ENCODE data around the gene TBC1D5. TPM values are rescaled to one million over a fixed set of nuclear protein-coding genes. Genes with fewer than 3 reads are reported as not detected.
"Not testable (repeated sequence)": the region's sequence is repeated elsewhere in the genome, so short reads cannot be mapped to it uniquely, and the experiment has no call there.

Gene TBC1D5
- total RNA-seq, 1 experiment from 2014 or later = 59.1 TPM

DNA sequence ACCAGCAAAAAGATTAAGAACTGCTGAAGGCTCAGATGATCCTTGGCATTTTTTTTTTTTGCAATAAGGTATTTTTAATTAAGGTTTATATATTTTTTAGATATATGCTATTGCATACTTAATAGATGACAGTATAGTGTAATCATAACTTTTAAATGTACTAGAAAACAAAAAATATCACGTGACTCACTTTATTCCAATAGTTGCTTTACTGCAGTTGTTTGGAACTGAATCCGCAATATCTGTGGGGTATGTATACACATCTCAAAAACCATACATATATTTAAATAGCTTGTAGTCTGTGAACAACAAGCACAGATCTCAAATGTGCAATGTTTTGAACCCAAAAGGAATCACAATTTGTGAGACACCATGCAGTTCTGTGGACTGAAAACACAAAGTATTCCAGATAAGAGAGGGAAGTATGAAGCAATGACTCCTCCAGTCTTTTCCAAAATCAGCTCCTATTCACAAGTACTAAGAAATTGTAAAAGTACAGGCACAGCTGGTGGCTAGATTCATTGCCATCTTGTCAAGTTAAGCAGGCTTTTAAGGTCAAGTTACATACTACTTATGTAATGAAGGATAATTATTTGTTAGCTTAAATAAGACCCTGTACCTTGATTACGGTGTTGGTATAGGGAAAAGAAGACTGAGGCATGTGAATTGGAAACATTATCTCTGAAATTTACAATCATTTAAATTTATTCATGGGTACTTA lies 331.1 kb downstream of the TBC1D5 start:
- no peak for DNase-seq (ENCODE audit: low read depth)

GRCh38 chr3:17407576-17407975 lies 334.9 kb downstream of the TBC1D5 start:
- no peak for DNase-seq (ENCODE audit: low read depth)

GRCh38 chr3:17404548-17404947 lies 337.9 kb downstream of the TBC1D5 start:
- no peak for DNase-seq (ENCODE audit: low read depth)

GRCh38 chr3:17402442-17402841 lies 340.0 kb downstream of the TBC1D5 start:
- no peak for DNase-seq (ENCODE audit: low read depth)

- no peak for DNase-seq (ENCODE audit: low read depth)
These were observed 340.5 kb downstream of the TBC1D5 start for GRCh38 chr3:17401912-17402311.

DNA sequence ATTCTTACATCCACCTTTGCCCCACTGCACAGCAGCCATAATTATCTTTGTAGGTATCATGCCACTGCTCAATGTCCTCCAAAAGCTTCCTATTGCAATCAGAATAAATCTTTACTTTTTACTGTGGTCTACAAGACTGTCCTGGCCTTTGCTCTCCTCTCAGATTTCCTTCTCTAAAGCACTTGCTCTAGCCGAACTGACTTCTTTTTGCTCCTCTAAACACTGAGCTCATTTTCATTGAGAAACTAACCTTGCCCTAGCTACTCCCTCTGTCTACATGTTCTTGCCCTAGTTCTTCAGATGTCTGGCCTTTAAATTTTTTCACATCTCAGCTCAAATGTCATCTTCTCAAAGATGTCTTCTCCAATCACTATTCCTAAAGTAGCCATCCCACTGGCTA lies 342.8 kb downstream of the TBC1D5 start:
- no peak for DNase-seq (ENCODE audit: low read depth)

GRCh38 chr3:17398959-17399551 lies 343.4 kb downstream of the TBC1D5 start:
- DNase-seq (ENCODE audit: low read depth) = no peak

DNA sequence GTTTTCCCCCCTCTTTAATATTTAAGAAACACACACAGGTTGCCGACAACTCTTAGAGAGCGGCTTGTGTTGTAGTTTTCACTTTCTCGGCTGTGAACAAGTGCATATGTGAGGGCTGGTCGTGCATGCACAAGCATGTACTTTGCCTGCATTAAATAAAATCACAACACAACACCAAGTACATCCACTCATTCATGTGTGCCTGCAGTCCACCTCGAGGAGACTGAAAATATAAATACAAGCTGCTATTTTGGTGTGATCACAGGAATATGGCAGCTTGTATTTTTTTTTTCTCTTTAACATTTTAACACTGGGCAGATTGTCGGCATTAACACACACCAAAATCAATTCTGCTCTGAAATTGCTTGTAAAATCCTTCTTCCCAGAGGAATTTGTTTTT lies 346.4 kb downstream of the TBC1D5 start:
- DNase-seq (ENCODE audit: low read depth) = no peak

- DNase-seq (ENCODE audit: low read depth) = no peak
These were observed 347.8 kb downstream of the TBC1D5 start for GRCh38 chr3:17394541-17395155.

GRCh38 chr3:17392516-17392915 lies 349.9 kb downstream of the TBC1D5 start:
- DNase-seq (ENCODE audit: low read depth) = not testable (repeated sequence)

DNA sequence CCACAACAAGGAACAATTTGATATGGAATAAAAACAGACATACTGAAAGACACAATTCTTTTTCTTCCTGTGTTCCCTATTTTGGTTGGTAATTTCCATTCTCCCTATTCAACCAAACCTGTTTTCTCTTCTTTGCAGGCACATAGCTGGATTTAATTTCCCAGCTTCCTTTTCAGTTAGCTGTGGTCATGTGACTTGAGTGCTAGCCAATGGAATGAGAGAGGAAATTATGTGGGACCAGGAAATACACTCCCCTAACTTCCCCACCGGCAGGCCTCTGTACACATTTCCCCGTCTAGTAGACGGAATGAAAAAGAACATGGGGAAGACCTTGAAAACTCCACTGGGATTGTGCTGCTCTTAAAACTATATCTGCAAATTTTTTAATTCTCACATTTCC lies 351.6 kb downstream of the TBC1D5 start:
- DNase-seq (ENCODE audit: low read depth) = no peak

GRCh38 chr3:17387108-17387507 lies 355.3 kb downstream of the TBC1D5 start:
- DNase-seq (ENCODE audit: low read depth) = no peak

DNA sequence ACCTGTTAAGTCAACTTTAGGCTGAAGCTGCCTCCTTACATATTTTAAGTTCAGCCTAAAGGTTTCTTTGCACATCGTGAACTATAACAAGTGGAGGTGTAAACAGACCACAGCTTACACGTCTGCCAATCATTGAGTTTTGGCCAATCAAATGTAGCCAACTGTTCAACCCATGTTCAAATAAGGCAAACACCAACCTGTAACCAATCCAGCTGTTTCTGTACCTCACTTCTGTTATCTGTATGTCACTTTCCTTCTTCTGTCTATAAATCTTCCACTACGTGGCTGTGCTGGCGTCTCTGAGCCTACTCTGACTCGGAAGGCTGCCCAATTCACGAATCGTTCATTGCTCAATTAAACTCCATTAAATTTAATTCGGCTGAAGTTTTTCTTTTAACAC lies 356.0 kb downstream of the TBC1D5 start:
- DNase-seq (ENCODE audit: low read depth) = no peak

- DNase-seq (ENCODE audit: low read depth) = no peak
These were observed 357.7 kb downstream of the TBC1D5 start for GRCh38 chr3:17384567-17385296.

- DNase-seq (ENCODE audit: low read depth) = no peak
These were observed 369.1 kb downstream of the TBC1D5 start for GRCh38 chr3:17373304-17373703.

DNA sequence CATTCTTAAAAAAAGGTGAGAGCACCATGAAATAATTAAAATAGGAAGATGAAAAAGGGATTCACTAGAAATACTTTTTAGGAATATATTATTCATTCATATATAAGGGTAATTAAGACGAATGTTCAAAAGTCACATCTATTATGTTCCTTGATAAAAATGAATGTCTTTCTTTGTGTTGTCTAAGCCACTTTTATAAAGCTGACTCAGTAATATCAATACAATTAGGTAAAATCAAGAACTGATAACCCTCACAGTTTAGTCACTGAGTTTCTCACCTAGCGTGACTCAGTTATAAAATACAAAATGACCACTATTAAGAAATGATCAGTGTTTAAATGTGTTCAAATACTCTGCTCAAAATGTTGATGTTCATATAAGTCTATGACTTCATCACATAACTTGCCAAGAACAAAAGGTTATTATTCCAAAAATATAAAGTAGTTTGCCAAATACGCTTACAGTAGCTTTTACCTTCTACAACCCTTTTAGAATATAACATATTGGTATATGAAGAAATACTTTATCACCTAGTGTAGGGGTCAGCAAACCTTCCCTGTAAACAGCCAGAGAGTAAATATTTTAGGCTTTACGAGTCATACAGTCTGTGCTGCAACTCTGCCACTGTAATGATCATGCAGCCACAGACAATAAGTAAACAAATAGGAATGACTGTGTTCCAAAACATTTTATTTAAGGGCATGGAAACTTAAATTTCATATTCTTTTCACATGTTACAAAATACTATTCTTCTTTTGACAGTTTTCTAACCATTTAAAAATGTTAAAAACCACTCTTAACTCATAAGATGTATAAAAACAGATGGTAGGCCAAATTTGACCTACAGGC lies 369.8 kb downstream of the TBC1D5 start:
- peak; percentile 21 for DNase-seq (ENCODE audit: low read depth)

DNA sequence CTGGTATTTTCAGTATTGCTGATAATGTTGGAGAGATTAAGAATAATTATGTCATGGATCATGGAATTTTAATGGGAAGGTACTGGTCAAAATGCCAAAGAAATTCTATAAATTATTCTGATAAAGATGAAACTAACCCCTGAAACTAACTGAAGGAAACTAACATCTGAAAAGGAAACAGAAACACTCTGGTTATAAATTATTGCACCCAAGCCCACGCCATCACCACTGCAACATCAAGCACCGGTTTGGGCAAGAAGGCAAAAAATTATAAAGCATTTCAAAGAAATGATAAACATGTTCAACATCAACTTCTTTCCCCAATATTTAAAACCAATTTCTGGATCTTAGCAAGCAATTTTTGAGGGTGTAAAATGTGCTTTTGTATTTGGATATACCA lies 372.5 kb downstream of the TBC1D5 start:
- DNase-seq (ENCODE audit: low read depth) = no peak

- no peak for DNase-seq (ENCODE audit: low read depth)
These were observed 375.3 kb downstream of the TBC1D5 start for GRCh38 chr3:17367171-17367570.

GRCh38 chr3:17360991-17361390 lies 381.4 kb downstream of the TBC1D5 start:
- DNase-seq (ENCODE audit: low read depth) = no peak

GRCh38 chr3:17359911-17360310 lies 382.5 kb downstream of the TBC1D5 start:
- no peak for DNase-seq (ENCODE audit: low read depth)

DNA sequence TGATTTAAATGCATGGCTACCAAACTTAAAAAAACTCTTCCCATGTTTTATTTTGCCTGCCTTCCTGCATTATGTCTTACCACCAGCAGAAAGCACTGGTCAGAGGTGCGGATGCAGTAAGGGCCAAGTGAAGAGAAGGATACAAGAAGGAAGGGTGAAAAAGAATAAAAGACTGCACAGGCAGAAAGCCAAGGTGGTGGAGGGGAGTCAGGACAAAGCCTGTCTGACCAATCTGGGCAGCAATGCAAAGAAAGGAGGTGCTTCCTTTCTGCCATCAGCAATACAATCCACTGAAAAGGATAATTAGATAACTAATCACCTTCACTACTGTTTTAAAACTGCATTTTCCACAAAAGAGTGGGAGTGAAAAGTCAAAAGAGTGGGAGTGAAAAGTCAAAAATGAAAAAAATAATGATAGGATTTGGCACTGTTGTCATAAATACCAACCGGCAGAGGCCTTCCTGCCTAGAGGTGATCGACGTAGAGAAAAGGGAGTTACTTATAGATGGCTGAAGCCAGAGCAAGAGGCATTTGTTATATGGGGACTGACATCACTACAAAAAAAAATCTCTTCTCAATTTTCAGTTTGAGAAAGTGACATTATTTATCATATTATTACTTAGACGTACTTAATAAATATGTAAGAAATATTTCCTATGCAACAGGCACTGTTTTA lies 385.3 kb downstream of the TBC1D5 start:
- no peak for DNase-seq (ENCODE audit: low read depth)
